Skeletal muscle satellite cell (primary cell): ENCODE results near the gene SMTN.
"Not testable (repeated sequence)": the region's sequence is repeated elsewhere in the genome, so short reads cannot be mapped to it uniquely, and the experiment has no call there.

ENCODE experiments used
- H3K27me3 ChIP-seq: 2 replicates; pipeline ENCODE4 v1.7.0; 2013; ENCODE audit warnings: low read length; ENCODE audit not compliant: control insufficient read depth, insufficient read depth
- H3K36me3 ChIP-seq: 2 replicates; pipeline ENCODE4 v1.7.0; 2013; ENCODE audit warnings: mild to moderate bottlenecking, control low read depth, low read length; ENCODE audit not compliant: insufficient read depth
- H3K4me1 ChIP-seq: 2 replicates; pipeline ENCODE4 v1.7.0; 2013; ENCODE audit warnings: low read length; ENCODE audit not compliant: control insufficient read depth, insufficient read depth
- H3K4me2 ChIP-seq: 2 replicates; pipeline ENCODE4 v1.7.0; 2013; ENCODE audit warnings: mild to moderate bottlenecking, low read length
- H3K4me3 ChIP-seq: 2 replicates; pipeline ENCODE4 v1.7.0; 2013; ENCODE audit warnings: low read length
- H3K9ac ChIP-seq: 2 replicates; pipeline ENCODE4 v1.7.0; 2013; ENCODE audit warnings: mild to moderate bottlenecking, low read depth, low read length, moderate library complexity
- H3K9me3 ChIP-seq: replicated peaks from 2 replicates; pipeline ENCODE4 v1.7.0; 2013; ENCODE audit warnings: mild to moderate bottlenecking, control low read depth, low read length

SMTN gene

GRCh38 chr22:31094021-31094551, 13.0 kb downstream of the SMTN start:
- no peak overlapping the region for H3K4me2 ChIP-seq
- H3K4me1 ChIP-seq, result no peaks in the 10 kb centered on the region
- H3K9ac ChIP-seq, result no peak overlapping the region
- no peak overlapping the region for H3K4me3 ChIP-seq
- peaks cover 95% of the 10 kb centered on the region for H3K36me3 ChIP-seq
- no peaks in the 10 kb centered on the region for H3K9me3 ChIP-seq
- H3K27me3 ChIP-seq, result no peaks in the 10 kb centered on the region

GRCh38 chr22:31094741-31095140, 13.6 kb downstream of the SMTN start:
- no peak overlapping the region for H3K9ac ChIP-seq
- H3K4me2 ChIP-seq, result no peak overlapping the region
- peaks cover 95% of the 10 kb centered on the region for H3K36me3 ChIP-seq
- no peaks in the 10 kb centered on the region for H3K9me3 ChIP-seq
- no peaks in the 10 kb centered on the region for H3K27me3 ChIP-seq
- H3K4me3 ChIP-seq, result no peak overlapping the region
- no peaks in the 10 kb centered on the region for H3K4me1 ChIP-seq

GRCh38 chr22:31095637-31096249, 14.6 kb downstream of the SMTN start:
- H3K36me3 ChIP-seq, result peaks cover 93% of the 10 kb centered on the region
- H3K4me2 ChIP-seq, result no peak overlapping the region

GRCh38 chr22:31096657-31097279, 15.7 kb downstream of the SMTN start:
- Histone ChIP-seq H3K9ac (no peak overlapping the region), H3K4me2 (no peak overlapping the region), H3K9me3 (no peaks in the 10 kb centered on the region), H3K4me3 (no peak overlapping the region), H3K36me3 (peaks cover 89% of the 10 kb centered on the region), H3K4me1 (peaks cover 2% of the 10 kb centered on the region), H3K27me3 (no peaks in the 10 kb centered on the region)

More at GRCh38 chr22:31095637-31096249, 14.6 kb downstream of the SMTN start:
- Histone ChIP-seq H3K4me1 (no peaks in the 10 kb centered on the region), H3K27me3 (no peaks in the 10 kb centered on the region), H3K9ac (no peak overlapping the region), H3K4me3 (no peak overlapping the region), H3K9me3 (no peaks in the 10 kb centered on the region)

- not testable (repeated sequence) for H3K4me1 ChIP-seq, H3K9me3 ChIP-seq, H3K4me2 ChIP-seq, H3K27me3 ChIP-seq, H3K9ac ChIP-seq, H3K4me3 ChIP-seq
- H3K36me3 ChIP-seq, result peaks cover 87% of the 10 kb centered on the region
Observed at GRCh38 chr22:31097539-31097938, 16.4 kb downstream of the SMTN start.

GRCh38 chr22:31097941-31098631, 17.0 kb downstream of the SMTN start:
- H3K27me3 ChIP-seq, result no peaks in the 10 kb centered on the region
- no peak overlapping the region for H3K4me2 ChIP-seq
- no peak overlapping the region for H3K4me3 ChIP-seq
- no peaks in the 10 kb centered on the region for H3K9me3 ChIP-seq
- H3K4me1 ChIP-seq, result peaks cover 15% of the 10 kb centered on the region
- peaks cover 87% of the 10 kb centered on the region for H3K36me3 ChIP-seq
- no peak overlapping the region for H3K9ac ChIP-seq

GRCh38 chr22:31098632-31099110, 17.6 kb downstream of the SMTN start:
- H3K36me3 ChIP-seq, result peaks cover 88% of the 10 kb centered on the region

GRCh38 chr22:31099386-31099785, 18.3 kb downstream of the SMTN start:
- no peak overlapping the region for H3K9ac ChIP-seq
- no peaks in the 10 kb centered on the region for H3K9me3 ChIP-seq
- no peak overlapping the region for H3K4me3 ChIP-seq
- H3K4me2 ChIP-seq, result no peak overlapping the region
- H3K36me3 ChIP-seq, result peaks cover 88% of the 10 kb centered on the region
- H3K27me3 ChIP-seq, result no peaks in the 10 kb centered on the region
- peaks cover 16% of the 10 kb centered on the region for H3K4me1 ChIP-seq

More at GRCh38 chr22:31098632-31099110, 17.6 kb downstream of the SMTN start:
- H3K9ac ChIP-seq, result no peak overlapping the region
- peaks cover 16% of the 10 kb centered on the region for H3K4me1 ChIP-seq
- H3K4me3 ChIP-seq, result no peak overlapping the region
- H3K9me3 ChIP-seq, result no peaks in the 10 kb centered on the region
- no peaks in the 10 kb centered on the region for H3K27me3 ChIP-seq
- H3K4me2 ChIP-seq, result no peak overlapping the region

GRCh38 chr22:31099841-31100761, 19.0 kb downstream of the SMTN start:
- no peak overlapping the region for H3K4me3 ChIP-seq
- no peaks in the 10 kb centered on the region for H3K27me3 ChIP-seq
- peaks cover 87% of the 10 kb centered on the region for H3K36me3 ChIP-seq
- H3K4me1 ChIP-seq, result peaks cover 16% of the 10 kb centered on the region
- no peak overlapping the region for H3K4me2 ChIP-seq
- no peaks in the 10 kb centered on the region for H3K9me3 ChIP-seq
- no peak overlapping the region for H3K9ac ChIP-seq

GRCh38 chr22:31100762-31101525, 19.8 kb downstream of the SMTN start:
- Histone ChIP-seq H3K4me1 (peaks cover 16% of the 10 kb centered on the region), H3K27me3 (no peaks in the 10 kb centered on the region), H3K9ac (no peak overlapping the region), H3K4me3 (no peak overlapping the region), H3K4me2 (no peak overlapping the region), H3K9me3 (no peaks in the 10 kb centered on the region), H3K36me3 (peaks cover 85% of the 10 kb centered on the region)
